B cell (primary cell): ENCODE data around the gene UBE2F. TPM values are rescaled to one million over a fixed set of nuclear protein-coding genes. Genes with fewer than 3 reads are reported as not detected.
"Not testable (repeated sequence)": the region's sequence is repeated elsewhere in the genome, so short reads cannot be mapped to it uniquely, and the experiment has no call there.

Experiments
- ATAC-seq: fragments of 200-7000 bp; cut with Tn5 transposase; one replicate; pipeline ENCODE4 v1.10.0; 2021; ENCODE audit warnings: low read depth, mild to moderate bottlenecking, moderate number of reproducible peaks, moderate library complexity
- CTCF ChIA-PET: fragments of 350-600 bp; sonication (Branson Sonifier 250); formaldehyde crosslinking; loops from one replicate; lab custom pipeline; 2021; ENCODE audit warnings: antibody characterized with exemption, inconsistent platforms; lab: Charles Lee
- POLR2A ChIA-PET: fragments of 350-600 bp; sonication (Branson Sonifier 250); formaldehyde crosslinking; loops from one replicate; lab custom pipeline; 2021; ENCODE audit warnings: antibody characterized with exemption; lab: Charles Lee
- DNase-seq: peaks from one replicate; pipeline ENCODE4 v3.0.0; 2013
- H2AFZ ChIP-seq: 2 replicates; pipeline ENCODE4 v1.6.1; 2012; ENCODE audit warnings: mild to moderate bottlenecking, low read depth, low read length; ENCODE audit not compliant: insufficient read depth, poor library complexity, severe bottlenecking
- H3K27ac ChIP-seq, 2 donors: 1 replicate in 1 of 2; 2 replicates in 1 of 2; pipeline ENCODE4 v1.5.1; 2012 to 2013; ENCODE audit warnings: low read length in 2 of 2, mild to moderate bottlenecking in 2 of 2, moderate library complexity in 1 of 2
- H3K27me3 ChIP-seq, 4 experiments: fragments of 200-600 bp in 1 of 4; sonication (generic) in 1 of 4; replicated peaks in 1 of 4; 1 replicate in 2 of 4; 2 replicates in 2 of 4; pipeline versions ENCODE4 v1.6.1 to v1.7.0; 2013 to 2016; ENCODE audit warnings: low read length in 3 of 4, mild to moderate bottlenecking in 2 of 4, mixed read lengths in 1 of 4, moderate library complexity in 1 of 4; ENCODE audit not compliant: insufficient read depth in 4 of 4, control insufficient read depth in 3 of 4; ENCODE audit errors: control extremely low read depth in 1 of 4
- H3K36me3 ChIP-seq, 2 experiments: replicated peaks in 1 of 2; 1 replicate in 1 of 2; 2 replicates in 1 of 2; pipeline versions ENCODE4 v1.6.1 to v1.7.1; 2013; ENCODE audit warnings: low read length in 1 of 2; ENCODE audit not compliant: insufficient read depth in 2 of 2, control insufficient read depth in 1 of 2; ENCODE audit errors: control extremely low read depth in 1 of 2, extremely low read depth in 1 of 2
- H3K4me1 ChIP-seq, 2 donors: fragments of 200-600 bp in 1 of 2; sonication (generic) in 1 of 2; 1 replicate in 1 of 2; 2 replicates in 1 of 2; pipeline versions ENCODE4 v1.5.1 to v1.6.1; 2013 to 2017; ENCODE audit warnings: low read length in 2 of 2; ENCODE audit not compliant: control insufficient read depth in 2 of 2, insufficient read depth in 2 of 2
- H3K4me2 ChIP-seq: replicated peaks from 2 replicates; pipeline ENCODE3; 2012; ENCODE audit warnings: mild to moderate bottlenecking, low read depth, low read length; ENCODE audit not compliant: poor library complexity, severe bottlenecking
- H3K4me3 ChIP-seq, 5 experiments: fragments of 200-600 bp in 1 of 5; sonication (generic) in 1 of 5; 1 replicate in 3 of 5; 2 replicates in 2 of 5; pipeline versions ENCODE4 v1.5.1 to v1.7.0; 2011 to 2016; ENCODE audit warnings: low read length in 4 of 5, mild to moderate bottlenecking in 4 of 5, low read depth in 2 of 5, control low read depth in 1 of 5, moderate library complexity in 1 of 5; ENCODE audit not compliant: insufficient read depth in 1 of 5; ENCODE audit errors: control extremely low read depth in 1 of 5, extremely low read depth in 1 of 5
- H3K79me2 ChIP-seq: fragments of 200-600 bp; sonication (generic); one replicate; pipeline ENCODE4 v1.6.0; 2016; ENCODE audit warnings: low read length; ENCODE audit not compliant: control insufficient read depth, insufficient read depth
- H3K9ac ChIP-seq: fragments of 200-600 bp; sonication (generic); 2 replicates; pipeline ENCODE4 v1.6.1; 2017; ENCODE audit warnings: mild to moderate bottlenecking, low read length, moderate library complexity
- H3K9me3 ChIP-seq, 3 donors: one replicate each; pipeline versions ENCODE4 v1.6.1 to v1.7.1; 2013; ENCODE audit warnings: low read length in 2 of 3; ENCODE audit not compliant: control insufficient read depth in 2 of 3, insufficient read depth in 1 of 3; ENCODE audit errors: control extremely low read depth in 1 of 3
- H4K20me1 ChIP-seq: 2 replicates; pipeline ENCODE4 v1.6.0; 2012; ENCODE audit warnings: mild to moderate bottlenecking, low read length; ENCODE audit not compliant: insufficient read depth, control insufficient read depth, poor library complexity, severe bottlenecking
- H3K27ac Mint-ChIP-seq: one replicate; pipeline ENCODE4 v1.8.0; 2021; ENCODE audit warnings: mixed read lengths
- H3K27me3 Mint-ChIP-seq: one replicate; pipeline ENCODE4 v1.8.0; 2021; ENCODE audit warnings: mixed read lengths
- H3K4me1 Mint-ChIP-seq: one replicate; pipeline ENCODE4 v1.8.0; 2021; ENCODE audit warnings: mixed read lengths
- H3K4me3 Mint-ChIP-seq: one replicate; pipeline ENCODE4 v1.8.0; 2021; ENCODE audit warnings: mixed read lengths
- H3K9me3 Mint-ChIP-seq: one replicate; pipeline ENCODE4 v1.8.0; 2022; ENCODE audit warnings: mixed read lengths; ENCODE audit not compliant: insufficient read depth
- EZH2 ChIP-seq: IDR thresholded peaks from 2 replicates; pipeline ENCODE4 v1.6.1; 2012; ENCODE audit warnings: borderline replicate concordance, low read depth, mild to moderate bottlenecking, moderate library complexity, low read length; ENCODE audit not compliant: insufficient read depth, poor library complexity, severe bottlenecking
- WGBS: methylation state at CpG from one replicate; pipeline ENCODE4 v1.1.5; 2013; ENCODE audit warnings: missing lambda C conversion rate; ENCODE audit not compliant: insufficient coverage; 5-methylcytosine and 5-hydroxymethylcytosine counted together
- intact Hi-C: fragments of 100-400 bp; cut with micrococcal nuclease; formaldehyde crosslinking; loops from one replicate; pipeline ENCODE4 v1.10.0; 2022
- polyA plus RNA-seq: library from polyadenylated mRNA; depleted of rRNA; stranded (reverse); fragments of >200 nt; gene quantifications from 2 replicates; pipeline ENCODE4 v1.2.3, GENCODE V29; 2012
- total RNA-seq, 2 donors: library from RNA; stranded (reverse); fragments of 120-200 nt in 1 of 2; gene quantifications; 1 replicate in 1 of 2; 2 replicates in 1 of 2; pipeline versions ENCODE4 v1.2.3 to v1.2.4, GENCODE V29; 2013 to 2022
- TF ChIP-seq, protein P1 (sequence below): fragments of 200-600 bp; IDR thresholded peaks from one replicate; pipeline ENCODE4 v1.8.0; 2022; ENCODE audit warnings: antibody characterized with exemption, mild to moderate bottlenecking

The UBE2F gene
- total and polyA plus RNA-seq, 2 donors (not counting 1 experiment from before 2014, with no cell fraction given) = 22.5 to 57.6 TPM

DNA sequence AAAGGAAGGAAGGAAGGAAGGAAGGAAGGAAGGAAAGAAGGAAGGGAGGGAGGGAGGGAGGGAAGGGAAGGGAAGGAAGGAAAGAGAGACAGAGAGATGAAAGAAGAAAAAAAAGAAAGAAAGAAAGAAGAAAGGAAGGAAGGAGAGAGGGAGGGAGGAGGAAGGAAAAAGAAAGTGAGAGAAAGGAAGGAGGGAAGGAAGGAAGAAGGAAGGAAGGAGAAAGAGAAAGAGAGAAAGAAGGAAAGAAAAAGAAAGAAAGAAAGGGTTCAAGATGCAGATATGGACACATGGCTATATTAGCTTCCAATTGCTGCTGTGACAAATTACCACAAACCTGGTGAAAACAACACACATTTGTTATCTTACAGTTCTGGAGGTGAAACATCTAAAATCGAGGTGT, 20.4 kb upstream of the UBE2F start:
- Mint-ChIP-seq H3K27me3 (peaks cover 26% of the 10 kb centered on the region), H3K4me3 (no peak overlapping the region), H3K9me3 (peaks cover 2% of the 10 kb centered on the region), H3K27ac (no peak overlapping the region), H3K4me1 (no peaks in the 10 kb centered on the region)
- H3K4me1 ChIP-seq = no peaks in the 10 kb centered on the region
- H3K4me2 ChIP-seq = no peak overlapping the region
- H3K9me3 ChIP-seq = peaks cover 0 to 27% (median 10%) of the 10 kb centered on the region in 3 donors
- ChIA-PET CTCF (no interaction called here), POLR2A (no interaction called here)
- no peak overlapping the region for H3K4me3 ChIP-seq
- no peak for TF ChIP-seq EZH2
- TF ChIP-seq, protein P1, sequence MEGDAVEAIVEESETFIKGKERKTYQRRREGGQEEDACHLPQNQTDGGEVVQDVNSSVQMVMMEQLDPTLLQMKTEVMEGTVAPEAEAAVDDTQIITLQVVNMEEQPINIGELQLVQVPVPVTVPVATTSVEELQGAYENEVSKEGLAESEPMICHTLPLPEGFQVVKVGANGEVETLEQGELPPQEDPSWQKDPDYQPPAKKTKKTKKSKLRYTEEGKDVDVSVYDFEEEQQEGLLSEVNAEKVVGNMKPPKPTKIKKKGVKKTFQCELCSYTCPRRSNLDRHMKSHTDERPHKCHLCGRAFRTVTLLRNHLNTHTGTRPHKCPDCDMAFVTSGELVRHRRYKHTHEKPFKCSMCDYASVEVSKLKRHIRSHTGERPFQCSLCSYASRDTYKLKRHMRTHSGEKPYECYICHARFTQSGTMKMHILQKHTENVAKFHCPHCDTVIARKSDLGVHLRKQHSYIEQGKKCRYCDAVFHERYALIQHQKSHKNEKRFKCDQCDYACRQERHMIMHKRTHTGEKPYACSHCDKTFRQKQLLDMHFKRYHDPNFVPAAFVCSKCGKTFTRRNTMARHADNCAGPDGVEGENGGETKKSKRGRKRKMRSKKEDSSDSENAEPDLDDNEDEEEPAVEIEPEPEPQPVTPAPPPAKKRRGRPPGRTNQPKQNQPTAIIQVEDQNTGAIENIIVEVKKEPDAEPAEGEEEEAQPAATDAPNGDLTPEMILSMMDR = no peak
- DNase-seq = no peak
- H4K20me1 ChIP-seq = no peaks in the 10 kb centered on the region
- no peaks in the 10 kb centered on the region for H3K79me2 ChIP-seq
- H3K27me3 ChIP-seq = peaks cover 0 to 9% (median 5%) of the 10 kb centered on the region in 4 experiments
- ATAC-seq = no peak
- no peak overlapping the region for H3K9ac ChIP-seq
- H3K27ac ChIP-seq = no peak overlapping the region
- intact Hi-C loops = no loop called here
- WGBS = 60% methylated on average over 1 of the region's 1 CpG
- H3K36me3 ChIP-seq = no peaks in the 10 kb centered on the region
- no peak overlapping the region for H2AFZ ChIP-seq

DNA sequence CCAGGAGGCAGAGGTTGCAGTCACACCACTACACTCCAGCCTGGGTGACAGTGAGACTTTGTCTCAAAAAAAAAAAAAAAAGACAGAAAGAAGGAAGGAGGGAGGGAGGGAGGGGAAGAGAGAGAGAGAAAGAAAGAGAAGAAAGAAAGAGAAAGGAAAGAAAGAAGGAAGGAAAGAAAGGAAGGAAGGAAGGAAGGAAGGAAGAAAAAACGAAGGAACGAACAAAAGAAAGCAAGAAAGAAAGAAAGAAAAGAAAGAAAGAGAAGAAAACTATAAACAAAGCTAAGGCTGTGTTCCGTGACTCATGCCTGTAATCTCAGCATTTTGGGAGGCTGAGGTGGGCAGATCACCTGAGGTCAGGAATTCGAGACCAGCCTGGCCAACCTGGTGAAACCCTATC, 15.5 kb upstream of the UBE2F start:
- H3K4me1 Mint-ChIP-seq, H3K79me2 ChIP-seq, H3K4me1 ChIP-seq, H3K9me3 Mint-ChIP-seq, H4K20me1 ChIP-seq, H3K9me3 ChIP-seq, H3K4me3 Mint-ChIP-seq, H2AFZ ChIP-seq, H3K4me3 ChIP-seq, H3K27ac Mint-ChIP-seq, H3K4me2 ChIP-seq, POLR2A ChIA-PET, ATAC-seq, H3K27ac ChIP-seq, intact Hi-C loops, H3K9ac ChIP-seq, H3K36me3 ChIP-seq, DNase-seq: not testable (repeated sequence)
- CTCF ChIA-PET = interaction anchor here (1.2 kb wide), 1 partner anchor 17 kb away, joined by 3 read pairs; no protein-coding TSS in a partner anchor
- 90% methylated on average over 2 of the region's 4 CpGs for WGBS
- H3K27me3 ChIP-seq = peaks cover 0 to 18% (median 6%) of the 10 kb centered on the region in 4 experiments
- peaks cover 29% of the 10 kb centered on the region for H3K27me3 Mint-ChIP-seq
